Activated gamma-delta T cell treated with anti-CD3 and anti-CD28 coated beads, Interleukin-2, amount 50 U/mL, for 16 hours (primary cell): ENCODE results near the gene NKX6-2.

Experiments
- DNase-seq: peaks from one replicate; pipeline ENCODE4 v3.0.0-alpha.2; 2020; ENCODE audit warnings: low read depth

Gene NKX6-2

DNA sequence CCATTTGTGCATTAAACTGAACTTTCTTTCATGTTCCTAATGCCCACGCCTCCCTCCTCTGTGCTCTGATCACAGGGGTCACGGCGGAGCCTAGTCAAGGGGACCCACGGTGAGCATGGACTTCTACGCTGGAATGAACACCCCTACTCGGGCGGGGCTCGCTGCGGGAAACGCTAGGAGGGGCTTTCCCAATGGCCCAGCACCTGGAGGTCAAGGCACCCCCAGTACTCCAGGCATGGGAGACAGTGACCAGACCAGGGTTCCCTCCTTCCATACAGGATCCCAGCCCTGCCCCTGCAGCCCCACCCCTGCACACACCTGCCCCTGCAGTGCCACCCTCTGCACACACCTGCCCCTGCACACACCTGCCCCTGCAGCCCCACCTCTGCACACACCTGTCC is 27.1 kb upstream of the NKX6-2 start:
- no peak for DNase-seq

- no peak for DNase-seq
Measured at GRCh38 chr10:132812520-132812919, 26.6 kb upstream of the NKX6-2 start.

DNA sequence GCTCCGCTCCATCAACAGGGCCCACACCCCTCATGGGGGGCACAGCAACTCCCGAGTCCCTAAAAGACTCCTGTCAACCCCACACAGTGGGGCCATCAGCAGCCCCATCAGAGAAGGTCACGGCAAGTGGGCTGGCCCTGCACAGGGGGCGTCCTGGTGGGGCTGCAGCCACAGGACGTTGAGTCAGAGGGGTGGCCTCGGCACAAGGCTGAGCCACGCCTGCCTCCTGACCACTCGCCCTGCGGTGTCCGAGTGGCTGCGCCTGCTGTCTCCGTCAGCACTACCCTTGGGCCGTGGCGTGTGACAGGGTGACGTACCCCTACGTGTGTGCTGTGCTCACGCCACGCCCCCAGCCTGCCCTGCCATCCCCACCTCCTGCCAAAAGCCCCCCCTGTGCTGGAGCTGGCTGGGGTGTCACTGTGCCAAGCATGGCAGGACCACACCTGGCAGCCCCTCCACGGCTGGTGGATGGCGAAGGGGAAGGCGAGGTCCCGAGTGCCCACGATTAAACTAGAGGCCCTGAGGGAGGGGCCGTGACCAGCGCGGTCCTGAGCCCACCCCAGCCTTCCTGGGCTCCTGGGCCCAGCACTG is 26.0 kb upstream of the NKX6-2 start:
- no peak for DNase-seq

- DNase-seq = no peak
Measured at GRCh38 chr10:132810807-132811700, 25.1 kb upstream of the NKX6-2 start.

- no peak for DNase-seq
Measured at GRCh38 chr10:132810141-132810806, 24.3 kb upstream of the NKX6-2 start.

GRCh38 chr10:132809232-132810140 is 23.5 kb upstream of the NKX6-2 start:
- DNase-seq = no peak

GRCh38 chr10:132808383-132809231 is 22.7 kb upstream of the NKX6-2 start:
- DNase-seq = no peak

DNA sequence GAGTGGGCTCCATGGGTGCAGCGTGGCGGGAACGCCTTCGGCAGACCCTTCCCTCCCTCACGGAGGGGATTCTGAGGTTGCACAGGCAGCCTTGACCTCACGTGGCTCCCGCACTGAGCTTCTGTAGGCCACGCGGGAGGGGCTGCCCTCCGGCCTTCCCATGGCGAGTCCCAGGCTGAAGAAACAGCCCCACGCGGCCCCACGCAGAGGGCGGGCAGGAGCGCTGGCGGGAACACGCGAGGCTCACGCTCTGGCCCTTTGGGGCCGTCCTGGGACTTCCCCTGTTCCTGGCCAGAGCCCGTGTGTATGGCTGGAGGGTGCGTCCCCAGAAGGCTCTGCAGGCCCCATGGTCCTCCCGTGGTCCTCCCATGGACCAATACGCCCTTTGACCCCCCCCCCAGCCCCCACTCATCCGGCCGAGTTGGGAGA is 21.7 kb upstream of the NKX6-2 start:
- no peak for DNase-seq

GRCh38 chr10:132806561-132807003 is 20.6 kb upstream of the NKX6-2 start:
- DNase-seq = no peak

GRCh38 chr10:132806110-132806509 is 20.2 kb upstream of the NKX6-2 start:
- DNase-seq = no peak

DNA sequence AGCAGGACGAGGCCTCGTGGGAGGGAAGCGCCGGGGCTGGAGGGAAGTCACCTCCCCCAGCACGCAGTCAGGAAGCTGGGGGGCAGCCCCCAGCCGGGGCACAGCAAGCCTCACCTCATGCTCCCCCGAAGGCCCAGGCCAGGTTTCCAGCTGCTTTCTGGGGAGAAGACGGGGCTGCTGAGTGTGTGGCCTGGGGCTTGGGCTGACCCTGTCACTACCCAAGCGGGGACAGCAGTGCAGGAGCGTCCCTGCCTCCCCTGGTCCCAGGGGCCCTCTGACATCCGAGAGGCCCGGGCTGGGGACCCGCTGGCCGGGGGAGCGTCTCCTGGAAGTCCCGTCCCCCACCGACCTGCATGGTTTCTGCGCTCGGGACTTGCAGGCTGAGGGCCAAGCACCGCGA is 19.7 kb upstream of the NKX6-2 start:
- no peak for DNase-seq

GRCh38 chr10:132804785-132805426 is 19.0 kb upstream of the NKX6-2 start:
- no peak for DNase-seq

GRCh38 chr10:132804287-132804686 is 18.3 kb upstream of the NKX6-2 start:
- DNase-seq = no peak

DNA sequence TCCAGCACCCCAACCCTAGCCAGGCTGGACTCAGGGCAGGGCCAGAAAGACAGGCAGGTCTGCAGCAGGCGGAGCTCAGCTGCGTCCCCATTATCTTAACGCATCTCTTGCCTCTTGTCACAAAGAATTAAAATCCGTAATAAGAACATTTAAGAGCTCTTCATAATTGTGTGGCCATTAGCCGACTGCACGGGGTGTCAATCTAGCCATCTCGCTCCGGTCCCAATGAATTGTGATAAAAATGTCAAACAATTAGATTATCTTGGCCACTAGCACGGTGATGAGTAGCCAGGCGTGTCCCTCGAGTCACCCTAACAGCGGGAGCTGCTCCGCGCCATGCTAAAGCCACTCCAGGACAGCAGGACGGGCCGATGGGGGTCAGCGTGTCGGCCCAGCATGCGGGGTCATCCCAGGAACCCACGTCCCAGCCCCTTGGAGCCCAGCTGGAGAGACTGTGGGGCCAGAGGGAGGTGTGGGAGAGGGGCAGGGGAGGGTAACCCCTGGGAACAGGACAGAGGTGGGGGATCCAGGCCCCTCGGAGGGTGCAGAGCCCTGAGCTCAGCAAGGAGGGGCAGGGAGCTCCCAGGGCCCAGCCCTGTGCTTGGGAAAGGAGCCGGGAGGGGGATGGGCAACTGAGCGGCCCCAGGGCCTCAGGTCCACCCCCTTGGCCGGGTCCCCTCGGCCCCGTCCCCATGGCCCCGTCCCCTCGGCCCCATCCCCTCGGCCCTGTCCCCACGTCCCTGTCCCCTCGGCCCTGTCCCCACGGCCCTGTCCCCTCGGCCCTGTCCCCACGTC is 17.7 kb upstream of the NKX6-2 start:
- no peak for DNase-seq

- no peak for DNase-seq
Measured at GRCh38 chr10:132802694-132803320, 16.9 kb upstream of the NKX6-2 start.

DNA sequence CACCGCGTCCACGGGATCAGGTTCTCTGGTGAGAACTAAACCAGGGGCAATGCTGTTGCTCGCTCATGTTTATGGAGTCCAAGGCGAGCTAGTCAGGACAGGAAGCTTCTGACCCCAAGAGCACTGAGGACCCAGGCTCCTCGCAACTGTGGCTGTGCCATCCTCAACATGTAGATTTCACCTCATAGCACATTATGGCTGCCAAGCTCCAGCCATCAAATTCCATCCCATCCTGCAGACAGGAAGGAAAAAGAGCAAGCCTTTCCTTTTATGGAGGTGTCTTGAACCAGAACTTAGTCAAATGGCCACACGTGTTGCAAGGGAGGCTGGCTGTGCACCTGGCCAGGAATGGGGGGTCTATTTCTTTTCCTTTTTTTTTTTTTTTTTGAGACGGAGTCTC is 16.1 kb upstream of the NKX6-2 start:
- DNase-seq = no peak

DNA sequence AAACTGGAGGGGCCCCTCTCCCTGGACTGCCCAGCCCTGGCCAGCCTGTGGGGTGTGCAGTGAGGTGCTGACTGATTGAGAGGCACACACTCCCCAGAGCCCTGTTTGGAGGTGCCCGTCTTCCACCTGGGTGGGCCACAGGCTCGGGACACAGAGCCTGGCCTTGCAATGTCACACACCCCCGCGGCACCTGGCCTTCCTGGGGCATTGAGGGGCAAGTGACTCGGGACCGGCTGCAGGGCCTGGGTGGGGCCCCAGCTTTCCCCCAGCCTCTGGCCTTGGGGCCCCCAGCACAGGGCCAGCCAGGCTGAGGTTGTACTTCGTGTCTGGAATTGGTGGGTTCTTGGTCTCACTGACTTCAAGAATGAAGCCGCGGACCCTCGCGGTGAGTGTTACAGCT is 13.9 kb upstream of the NKX6-2 start:
- DNase-seq = no peak

DNA sequence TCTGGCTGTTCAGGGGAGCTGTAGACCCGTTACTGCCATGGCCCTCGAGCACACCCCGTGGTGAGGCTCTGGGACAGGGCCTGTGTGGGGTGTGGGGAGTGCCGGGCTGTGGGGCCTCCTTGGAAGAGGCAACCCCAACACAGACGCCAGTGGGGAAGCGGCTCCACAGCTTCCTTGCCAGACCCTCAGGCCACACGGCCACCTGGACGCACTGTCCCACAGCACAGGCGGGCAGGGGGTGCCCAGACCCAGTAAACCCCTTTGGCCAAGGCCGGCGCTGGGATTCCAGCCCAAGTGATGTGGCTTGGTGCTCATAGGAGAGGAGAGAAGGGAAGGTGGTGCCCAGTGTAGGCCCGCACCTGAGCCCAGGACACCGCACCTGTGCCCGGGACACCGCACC is 12.9 kb upstream of the NKX6-2 start:
- DNase-seq = no peak

GRCh38 chr10:132798403-132798802 is 12.5 kb upstream of the NKX6-2 start:
- no peak for DNase-seq
